ENCODE data around the gene CARD9.

CARD9 gene

GRCh38 chr9:136403915-136404800, 30.7 kb upstream of the CARD9 start:
- peaks cover 34% of the 10 kb centered on the region for H3K36me3 Mint-ChIP-seq (ENCODE audit: low read depth)
- no peak for TF ChIP-seq CTCF (IDR thresholded peaks at IDR 0.05; ENCODE audit: unreplicated experiment in 3 of 3)
- peaks cover 7% of the 10 kb centered on the region for H3K4me1 Mint-ChIP-seq
- no peaks in the 10 kb centered on the region for H3K9me3 Mint-ChIP-seq
- H3K4me3 Mint-ChIP-seq, result no peak overlapping the region
- H3K27ac Mint-ChIP-seq, result no peak overlapping the region
- H3K27me3 Mint-ChIP-seq (ENCODE audit: low read depth), result no peaks in the 10 kb centered on the region

GRCh38 chr9:136403538-136403914, 30.1 kb upstream of the CARD9 start:
- no peak overlapping the region for H3K27ac Mint-ChIP-seq
- no peak overlapping the region for H3K4me3 Mint-ChIP-seq
- no peaks in the 10 kb centered on the region for H3K27me3 Mint-ChIP-seq (ENCODE audit: low read depth)
- H3K9me3 Mint-ChIP-seq, result no peaks in the 10 kb centered on the region
- H3K4me1 Mint-ChIP-seq, result peaks cover 8% of the 10 kb centered on the region
- peaks cover 32% of the 10 kb centered on the region for H3K36me3 Mint-ChIP-seq (ENCODE audit: low read depth)
- no peak for TF ChIP-seq CTCF (IDR thresholded peaks at IDR 0.05; ENCODE audit: unreplicated experiment in 3 of 3)

GRCh38 chr9:136402067-136402466, 28.6 kb upstream of the CARD9 start:
- H3K4me3 Mint-ChIP-seq, result peak overlapping the region in 1 of 3 experiments; percentile 42
- peaks cover 29% of the 10 kb centered on the region for H3K36me3 Mint-ChIP-seq (ENCODE audit: low read depth)
- peaks cover 9% of the 10 kb centered on the region for H3K4me1 Mint-ChIP-seq
- TF ChIP-seq CTCF (IDR thresholded peaks at IDR 0.05; ENCODE audit: unreplicated experiment in 3 of 3), result no peak
- no peak overlapping the region for H3K27ac Mint-ChIP-seq
- no peaks in the 10 kb centered on the region for H3K9me3 Mint-ChIP-seq
- H3K27me3 Mint-ChIP-seq (ENCODE audit: low read depth), result no peaks in the 10 kb centered on the region

GRCh38 chr9:136401173-136401922, 27.9 kb upstream of the CARD9 start:
- Mint-ChIP-seq H3K4me1 (peaks cover 9% of the 10 kb centered on the region), H3K9me3 (no peaks in the 10 kb centered on the region), H3K4me3 (peak overlapping the region; percentile 61 to 76 (median 72)), H3K27me3 (ENCODE audit: low read depth) (no peaks in the 10 kb centered on the region), H3K36me3 (ENCODE audit: low read depth) (peaks cover 34% of the 10 kb centered on the region), H3K27ac (no peak overlapping the region)
- TF ChIP-seq CTCF (IDR thresholded peaks at IDR 0.05; ENCODE audit: unreplicated experiment in 3 of 3), result no peak

GRCh38 chr9:136400038-136400834, 26.8 kb upstream of the CARD9 start, which contains the start of gene SNAPC4:
Gene SNAPC4, minus strand, starts transcription at chr9:136400170. Its CDS starts 1,742 bp downstream, at chr9:136398428.
- Mint-ChIP-seq H3K9me3 (no peaks in the 10 kb centered on the region), H3K4me3 (peak within 1 kb of the TSS; percentile 86 to 94 (median 88)), H3K27ac (peak within 1 kb of the TSS in 2 of 3 experiments; percentile 68 to 82), H3K4me1 (peaks cover 9% of the 10 kb centered on the region), H3K27me3 (ENCODE audit: low read depth) (no peaks in the 10 kb centered on the region), H3K36me3 (ENCODE audit: low read depth) (peaks cover 31% of the 10 kb centered on the region)
- peak; percentile 95 to 97 (median 97) for TF ChIP-seq CTCF (IDR thresholded peaks at IDR 0.05; ENCODE audit: unreplicated experiment in 3 of 3)

Measured in nephron (organoid).